ENCODE data around the gene RAB17. TPM values are rescaled to one million over a fixed set of nuclear protein-coding genes. Genes with fewer than 3 reads are reported as not detected.

RAB17 gene
- total RNA-seq, 1 experiment from 2014 or later, result 86.3 TPM

- H3K4me1 ChIP-seq (replicated peaks; ENCODE audit: insufficient read depth), result peaks cover 5% of the 10 kb centered on the region; the same call in 1 of the 2 replicates
- no peaks in the 10 kb centered on the region for H3K36me3 ChIP-seq (ENCODE audit: low read depth)
- ChIA-PET POLR2A (ENCODE audit: unreplicated experiment) (no interaction called here), CTCF (interaction anchor here (0.6 kb wide), 1 partner anchor 486 kb away, joined by 3 read pairs; no protein-coding TSS in a partner anchor)
- no peaks in the 10 kb centered on the region for H3K9me2 ChIP-seq (ENCODE audit: insufficient read depth)
- no peaks in the 10 kb centered on the region for H4K20me1 ChIP-seq (ENCODE audit: insufficient read depth)
- peak overlapping the region; percentile 15; the same call in 1 of the 2 replicates for H3K4me2 ChIP-seq
- no peaks in the 10 kb centered on the region for H3K79me2 ChIP-seq (ENCODE audit: low read depth)
- H3K27ac ChIP-seq, result no peak overlapping the region
- H3K9me3 ChIP-seq (ENCODE audit: insufficient read depth, low read depth), result no peaks in the 10 kb centered on the region
- DNase-seq, result no peak
- H3K4me3 ChIP-seq, result no peak overlapping the region
- H2AFZ ChIP-seq, result no peak overlapping the region
- intact Hi-C loops (cut with micrococcal nuclease; ENCODE audit: unreplicated experiment), result no loop called here
- H3F3A ChIP-seq (ENCODE audit: insufficient read depth, low read depth), result peaks cover 2% of the 10 kb centered on the region; the same call in 1 of the 2 replicates
- BruUV-seq (replicated peaks), result no TSS peak
- TF ChIP-seq CTCF (conservative IDR thresholded peaks at IDR 0.05), result no peak
- TF ChIP-seq EZH2 (IDR thresholded peaks at IDR 0.05; ENCODE audit: low read depth), result no peak
- no peaks in the 10 kb centered on the region for H3K27me3 ChIP-seq (ENCODE audit: insufficient read depth, low read depth)
These were observed 14.4 kb downstream of the RAB17 start for GRCh38 chr2:237575869-237576862.

GRCh38 chr2:237574894-237575868 is 15.4 kb downstream of the RAB17 start:
- POLR2A ChIA-PET (ENCODE audit: unreplicated experiment), result no interaction called here
- no peaks in the 10 kb centered on the region for H3K79me2 ChIP-seq (ENCODE audit: low read depth)
- no peaks in the 10 kb centered on the region for H3K9me3 ChIP-seq (ENCODE audit: insufficient read depth, low read depth)
- TF ChIP-seq CTCF (conservative IDR thresholded peaks at IDR 0.05) (no peak), EZH2 (IDR thresholded peaks at IDR 0.05; ENCODE audit: low read depth) (no peak)
- CTCF ChIA-PET, result no interaction called here
- TSS peak; percentile 78 for BruUV-seq (replicated peaks)
- H4K20me1 ChIP-seq (ENCODE audit: insufficient read depth), result no peaks in the 10 kb centered on the region
- H3K27me3 ChIP-seq (ENCODE audit: insufficient read depth, low read depth), result no peaks in the 10 kb centered on the region
- H3K27ac ChIP-seq, result no peak overlapping the region
- intact Hi-C loops (cut with micrococcal nuclease; ENCODE audit: unreplicated experiment), result no loop called here
- H3F3A ChIP-seq (ENCODE audit: insufficient read depth, low read depth), result peaks cover 2% of the 10 kb centered on the region; the same call in 1 of the 2 replicates
- peaks cover 5% of the 10 kb centered on the region; the same call in 1 of the 2 replicates for H3K4me1 ChIP-seq (replicated peaks; ENCODE audit: insufficient read depth)
- no peak overlapping the region for H3K4me3 ChIP-seq
- H3K36me3 ChIP-seq (ENCODE audit: low read depth), result no peaks in the 10 kb centered on the region
- H3K4me2 ChIP-seq, result peak overlapping the region; percentile 15; the same call in 1 of the 2 replicates
- H3K9me2 ChIP-seq (ENCODE audit: insufficient read depth), result no peaks in the 10 kb centered on the region
- no peak overlapping the region for H2AFZ ChIP-seq
- peak; percentile 61 to 81 for DNase-seq

GRCh38 chr2:237574467-237574866 is 16.1 kb downstream of the RAB17 start:
- Histone ChIP-seq H3F3A (ENCODE audit: insufficient read depth, low read depth) (peaks cover 6% of the 10 kb centered on the region; the same call in 1 of the 2 replicates), H3K79me2 (ENCODE audit: low read depth) (no peaks in the 10 kb centered on the region), H3K4me2 (no peak overlapping the region), H3K36me3 (ENCODE audit: low read depth) (no peaks in the 10 kb centered on the region), H3K9me3 (ENCODE audit: insufficient read depth, low read depth) (no peaks in the 10 kb centered on the region), H4K20me1 (ENCODE audit: insufficient read depth) (no peaks in the 10 kb centered on the region), H3K27me3 (ENCODE audit: insufficient read depth, low read depth) (no peaks in the 10 kb centered on the region), H3K9me2 (ENCODE audit: insufficient read depth) (no peaks in the 10 kb centered on the region), H3K4me1 (replicated peaks; ENCODE audit: insufficient read depth) (peaks cover 5% of the 10 kb centered on the region; the same call in 1 of the 2 replicates), H3K4me3 (no peak overlapping the region), H2AFZ (no peak overlapping the region), H3K27ac (no peak overlapping the region)
- CTCF ChIA-PET, result no interaction called here
- intact Hi-C loops (cut with micrococcal nuclease; ENCODE audit: unreplicated experiment), result no loop called here
- TF ChIP-seq CTCF (conservative IDR thresholded peaks at IDR 0.05) (no peak), EZH2 (IDR thresholded peaks at IDR 0.05; ENCODE audit: low read depth) (no peak)
- POLR2A ChIA-PET (ENCODE audit: unreplicated experiment), result no interaction called here
- DNase-seq, result no peak
- BruUV-seq (replicated peaks), result TSS peak; percentile 21

Data from PC-9 (cell line).